T-helper 17 cell (primary cell): ENCODE data around the gene CXXC4. TPM values are rescaled to one million over a fixed set of nuclear protein-coding genes. Genes with fewer than 3 reads are reported as not detected.

Source experiments
- ATAC-seq: fragments of 150-1000 bp; cut with Tn5 transposase; 2 replicates; pipeline ENCODE4 v1.10.0; 2021; ENCODE audit warnings: mild to moderate bottlenecking, moderate library complexity
- DNase-seq, 3 donors: peaks; one replicate each; pipeline versions ENCODE4 v3.0.0 to v3.0.0-alpha.2; 2020 to 2021
- H3K9me3 ChIP-seq: one replicate; pipeline ENCODE4 v1.7.0; 2013; ENCODE audit warnings: low read length, mild to moderate bottlenecking; ENCODE audit not compliant: control insufficient read depth, poor library complexity, severe bottlenecking
- H3K27ac Mint-ChIP-seq: one replicate; pipeline ENCODE4 v1.8.0; 2022; ENCODE audit warnings: mild to moderate bottlenecking, moderate library complexity, mixed read lengths
- H3K27me3 Mint-ChIP-seq: one replicate; pipeline ENCODE4 v1.8.0; 2022; ENCODE audit warnings: mixed read lengths
- H3K36me3 Mint-ChIP-seq: one replicate; pipeline ENCODE4 v1.8.0; 2022; ENCODE audit warnings: low read depth, mixed read lengths
- H3K4me1 Mint-ChIP-seq: one replicate; pipeline ENCODE4 v1.8.0; 2022; ENCODE audit warnings: mild to moderate bottlenecking, mixed read lengths
- H3K4me3 Mint-ChIP-seq: one replicate; pipeline ENCODE4 v1.8.0; 2022; ENCODE audit warnings: mild to moderate bottlenecking, moderate library complexity, mixed read lengths
- total RNA-seq, 4 donors: library from RNA in 2 of 4; stranded (reverse) in 2 of 4; gene quantifications; one replicate each; pipeline ENCODE4 v1.2.3 and lab custom pipeline; 2022 to 2026

Gene CXXC4
- total RNA-seq, 2 donors from 2014 or later: 0.07 to 0.21 TPM

DNA sequence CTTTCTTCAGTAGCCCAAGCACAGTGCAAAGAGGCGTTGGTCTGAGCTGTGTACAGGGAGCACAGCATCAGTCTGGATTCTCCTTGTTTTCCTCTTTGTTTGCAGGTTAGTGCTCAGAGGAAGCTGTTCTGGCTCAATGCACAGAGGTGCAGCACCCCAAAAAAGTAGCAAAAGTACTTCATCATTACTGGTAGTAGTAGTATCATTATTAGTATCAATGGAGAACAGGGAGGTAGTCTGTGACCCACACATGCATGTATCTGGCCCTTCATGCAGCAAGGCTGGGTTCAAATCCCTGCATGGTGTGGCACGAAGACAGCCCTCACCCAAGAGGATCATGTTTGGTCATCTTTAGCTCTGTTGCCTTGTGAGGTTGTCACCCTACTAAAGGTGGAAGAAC, 68.7 kb downstream of the CXXC4 start:
- ATAC-seq: no peak
- no peak overlapping the region for H3K4me3 Mint-ChIP-seq
- H3K9me3 ChIP-seq: no peaks in the 10 kb centered on the region

DNA sequence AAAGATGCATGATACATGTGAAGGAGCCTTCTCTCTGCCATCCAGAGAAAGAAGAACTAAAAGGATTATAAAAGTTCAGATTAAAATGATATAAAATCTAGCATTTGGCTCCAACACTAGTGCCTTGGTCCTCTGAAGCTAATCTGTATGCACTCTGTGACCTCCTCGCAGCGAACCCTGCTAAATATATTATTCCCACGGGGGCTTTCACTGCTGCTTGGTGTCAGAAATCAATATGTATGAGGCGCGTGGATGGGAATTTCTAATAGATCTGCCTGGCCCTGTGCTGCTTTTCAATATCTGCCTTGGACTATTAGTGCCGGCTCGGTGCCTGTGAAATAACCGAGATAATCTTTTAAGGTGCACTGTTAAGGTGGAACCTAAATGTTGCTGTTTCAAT, 69.7 kb downstream of the CXXC4 start:
- Mint-ChIP-seq H3K27me3 (no peaks in the 10 kb centered on the region), H3K4me1 (no peaks in the 10 kb centered on the region), H3K4me3 (no peak overlapping the region), H3K27ac (no peak overlapping the region), H3K36me3 (no peaks in the 10 kb centered on the region)
- DNase-seq (no peak), ATAC-seq (no peak)
- no peaks in the 10 kb centered on the region for H3K9me3 ChIP-seq

More for the DNA sequence above, 68.7 kb downstream of the CXXC4 start:
- no peak overlapping the region for H3K27ac Mint-ChIP-seq
- H3K27me3 Mint-ChIP-seq: no peaks in the 10 kb centered on the region
- no peaks in the 10 kb centered on the region for H3K4me1 Mint-ChIP-seq
- no peaks in the 10 kb centered on the region for H3K36me3 Mint-ChIP-seq
- no peak for DNase-seq

DNA sequence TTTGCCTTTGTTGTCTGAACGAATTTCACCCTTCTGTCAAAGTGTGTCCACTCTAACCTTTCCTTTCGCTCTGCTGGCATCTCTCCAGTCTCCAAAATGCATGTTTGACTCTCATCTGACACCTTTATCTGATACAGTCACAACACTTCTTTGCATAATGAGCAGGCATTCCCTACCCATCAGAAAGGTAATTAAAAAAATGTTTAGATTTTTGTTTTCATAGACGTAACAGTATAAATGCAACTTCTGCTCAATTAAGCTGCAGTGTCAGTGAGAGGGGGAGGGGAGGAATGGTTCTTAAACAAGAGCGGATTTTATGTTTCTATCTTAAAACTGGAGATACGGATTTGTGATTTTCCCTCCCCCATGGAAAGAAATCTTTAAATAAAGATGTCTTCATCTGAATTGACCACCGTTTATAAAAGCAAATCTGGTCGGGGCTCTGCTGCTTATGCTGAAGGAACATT, 70.2 kb downstream of the CXXC4 start:
- Mint-ChIP-seq H3K4me3 (no peak overlapping the region), H3K27me3 (no peaks in the 10 kb centered on the region), H3K27ac (no peak overlapping the region), H3K36me3 (no peaks in the 10 kb centered on the region), H3K4me1 (no peaks in the 10 kb centered on the region)
- no peak for DNase-seq
- no peak for ATAC-seq
- H3K9me3 ChIP-seq: no peaks in the 10 kb centered on the region

DNA sequence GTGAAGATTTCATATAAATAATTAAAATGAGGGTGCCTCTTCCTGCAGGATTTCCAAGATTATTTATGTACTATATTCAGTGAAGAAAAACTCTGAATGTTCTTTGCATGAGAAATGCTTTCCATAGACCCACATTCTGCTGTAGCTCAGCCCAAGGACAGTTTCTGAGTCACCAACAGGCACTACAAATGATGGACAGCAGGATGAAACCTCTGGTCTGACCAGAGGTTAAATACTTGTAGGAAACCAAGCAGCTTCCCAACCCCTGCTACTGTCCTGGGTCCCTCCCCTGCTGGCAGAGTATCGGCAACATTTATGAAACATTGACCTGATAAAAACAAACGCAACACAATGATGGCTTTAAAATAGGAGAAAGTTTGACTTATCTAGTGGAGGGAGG, 73.1 kb downstream of the CXXC4 start:
- no peak overlapping the region for H3K4me3 Mint-ChIP-seq
- no peaks in the 10 kb centered on the region for H3K9me3 ChIP-seq
- H3K4me1 Mint-ChIP-seq: no peaks in the 10 kb centered on the region
- H3K36me3 Mint-ChIP-seq: no peaks in the 10 kb centered on the region
- ATAC-seq (no peak), DNase-seq (no peak)
- no peaks in the 10 kb centered on the region for H3K27me3 Mint-ChIP-seq
- H3K27ac Mint-ChIP-seq: no peak overlapping the region

DNA sequence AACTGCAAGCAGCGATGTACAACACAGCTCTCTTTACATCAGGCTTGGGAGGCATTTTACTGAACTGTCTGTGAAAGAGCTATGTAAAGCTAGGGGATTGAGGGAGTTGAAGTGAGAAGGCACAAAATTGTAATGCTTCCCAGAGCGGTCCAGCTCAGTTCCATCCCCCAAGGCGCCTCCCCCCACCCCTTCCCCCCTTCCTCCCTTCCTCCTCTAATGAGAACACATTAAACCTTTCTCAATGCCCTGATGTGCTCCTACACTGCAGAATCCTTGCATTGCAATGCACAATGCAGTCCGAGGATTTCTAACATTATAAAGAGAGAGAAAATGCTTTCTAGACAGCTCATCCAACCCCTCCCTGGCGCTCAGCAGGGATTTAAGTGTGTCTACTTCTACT, 73.9 kb downstream of the CXXC4 start:
- no peak for ATAC-seq
- Mint-ChIP-seq H3K27me3 (no peaks in the 10 kb centered on the region), H3K4me1 (no peaks in the 10 kb centered on the region), H3K36me3 (no peaks in the 10 kb centered on the region), H3K27ac (no peak overlapping the region), H3K4me3 (no peak overlapping the region)
- H3K9me3 ChIP-seq: no peaks in the 10 kb centered on the region
- no peak for DNase-seq
